B cell (primary cell): ENCODE data around the gene EGFLAM. TPM values are rescaled to one million over a fixed set of nuclear protein-coding genes. Genes with fewer than 3 reads are reported as not detected.

Experiments used
- ATAC-seq: fragments of 200-7000 bp; cut with Tn5 transposase; one replicate; pipeline ENCODE4 v1.10.0; 2021; ENCODE audit warnings: low read depth, mild to moderate bottlenecking, moderate number of reproducible peaks, moderate library complexity
- CTCF ChIA-PET: fragments of 350-600 bp; sonication (Branson Sonifier 250); formaldehyde crosslinking; loops from one replicate; lab custom pipeline; 2021; ENCODE audit warnings: antibody characterized with exemption, inconsistent platforms; lab: Charles Lee
- POLR2A ChIA-PET: fragments of 350-600 bp; sonication (Branson Sonifier 250); formaldehyde crosslinking; loops from one replicate; lab custom pipeline; 2021; ENCODE audit warnings: antibody characterized with exemption; lab: Charles Lee
- DNase-seq: peaks from one replicate; pipeline ENCODE4 v3.0.0; 2013
- H2AFZ ChIP-seq: 2 replicates; pipeline ENCODE4 v1.6.1; 2012; ENCODE audit warnings: mild to moderate bottlenecking, low read depth, low read length; ENCODE audit not compliant: insufficient read depth, poor library complexity, severe bottlenecking
- H3K27ac ChIP-seq, 2 donors: 1 replicate in 1 of 2; 2 replicates in 1 of 2; pipeline ENCODE4 v1.5.1; 2012 to 2013; ENCODE audit warnings: low read length in 2 of 2, mild to moderate bottlenecking in 2 of 2, moderate library complexity in 1 of 2
- H3K27me3 ChIP-seq, 4 experiments: fragments of 200-600 bp in 1 of 4; sonication (generic) in 1 of 4; replicated peaks in 1 of 4; 1 replicate in 2 of 4; 2 replicates in 2 of 4; pipeline versions ENCODE4 v1.6.1 to v1.7.0; 2013 to 2016; ENCODE audit warnings: low read length in 3 of 4, mild to moderate bottlenecking in 2 of 4, mixed read lengths in 1 of 4, moderate library complexity in 1 of 4; ENCODE audit not compliant: insufficient read depth in 4 of 4, control insufficient read depth in 3 of 4; ENCODE audit errors: control extremely low read depth in 1 of 4
- H3K36me3 ChIP-seq, 2 experiments: replicated peaks in 1 of 2; 1 replicate in 1 of 2; 2 replicates in 1 of 2; pipeline versions ENCODE4 v1.6.1 to v1.7.1; 2013; ENCODE audit warnings: low read length in 1 of 2; ENCODE audit not compliant: insufficient read depth in 2 of 2, control insufficient read depth in 1 of 2; ENCODE audit errors: control extremely low read depth in 1 of 2, extremely low read depth in 1 of 2
- H3K4me1 ChIP-seq, 2 donors: fragments of 200-600 bp in 1 of 2; sonication (generic) in 1 of 2; 1 replicate in 1 of 2; 2 replicates in 1 of 2; pipeline versions ENCODE4 v1.5.1 to v1.6.1; 2013 to 2017; ENCODE audit warnings: low read length in 2 of 2; ENCODE audit not compliant: control insufficient read depth in 2 of 2, insufficient read depth in 2 of 2
- H3K4me2 ChIP-seq: replicated peaks from 2 replicates; pipeline ENCODE3; 2012; ENCODE audit warnings: mild to moderate bottlenecking, low read depth, low read length; ENCODE audit not compliant: poor library complexity, severe bottlenecking
- H3K4me3 ChIP-seq, 5 experiments: fragments of 200-600 bp in 1 of 5; sonication (generic) in 1 of 5; 1 replicate in 3 of 5; 2 replicates in 2 of 5; pipeline versions ENCODE4 v1.5.1 to v1.7.0; 2011 to 2016; ENCODE audit warnings: low read length in 4 of 5, mild to moderate bottlenecking in 4 of 5, low read depth in 2 of 5, control low read depth in 1 of 5, moderate library complexity in 1 of 5; ENCODE audit not compliant: insufficient read depth in 1 of 5; ENCODE audit errors: control extremely low read depth in 1 of 5, extremely low read depth in 1 of 5
- H3K79me2 ChIP-seq: fragments of 200-600 bp; sonication (generic); one replicate; pipeline ENCODE4 v1.6.0; 2016; ENCODE audit warnings: low read length; ENCODE audit not compliant: control insufficient read depth, insufficient read depth
- H3K9ac ChIP-seq: fragments of 200-600 bp; sonication (generic); 2 replicates; pipeline ENCODE4 v1.6.1; 2017; ENCODE audit warnings: mild to moderate bottlenecking, low read length, moderate library complexity
- H3K9me3 ChIP-seq, 3 donors: one replicate each; pipeline versions ENCODE4 v1.6.1 to v1.7.1; 2013; ENCODE audit warnings: low read length in 2 of 3; ENCODE audit not compliant: control insufficient read depth in 2 of 3, insufficient read depth in 1 of 3; ENCODE audit errors: control extremely low read depth in 1 of 3
- H4K20me1 ChIP-seq: 2 replicates; pipeline ENCODE4 v1.6.0; 2012; ENCODE audit warnings: mild to moderate bottlenecking, low read length; ENCODE audit not compliant: insufficient read depth, control insufficient read depth, poor library complexity, severe bottlenecking
- H3K27ac Mint-ChIP-seq: one replicate; pipeline ENCODE4 v1.8.0; 2021; ENCODE audit warnings: mixed read lengths
- H3K27me3 Mint-ChIP-seq: one replicate; pipeline ENCODE4 v1.8.0; 2021; ENCODE audit warnings: mixed read lengths
- H3K4me1 Mint-ChIP-seq: one replicate; pipeline ENCODE4 v1.8.0; 2021; ENCODE audit warnings: mixed read lengths
- H3K4me3 Mint-ChIP-seq: one replicate; pipeline ENCODE4 v1.8.0; 2021; ENCODE audit warnings: mixed read lengths
- H3K9me3 Mint-ChIP-seq: one replicate; pipeline ENCODE4 v1.8.0; 2022; ENCODE audit warnings: mixed read lengths; ENCODE audit not compliant: insufficient read depth
- EZH2 ChIP-seq: IDR thresholded peaks from 2 replicates; pipeline ENCODE4 v1.6.1; 2012; ENCODE audit warnings: borderline replicate concordance, low read depth, mild to moderate bottlenecking, moderate library complexity, low read length; ENCODE audit not compliant: insufficient read depth, poor library complexity, severe bottlenecking
- WGBS: methylation state at CpG from one replicate; pipeline ENCODE4 v1.1.5; 2013; ENCODE audit warnings: missing lambda C conversion rate; ENCODE audit not compliant: insufficient coverage; 5-methylcytosine and 5-hydroxymethylcytosine counted together
- intact Hi-C: fragments of 100-400 bp; cut with micrococcal nuclease; formaldehyde crosslinking; loops from one replicate; pipeline ENCODE4 v1.10.0; 2022
- polyA plus RNA-seq: library from polyadenylated mRNA; depleted of rRNA; stranded (reverse); fragments of >200 nt; gene quantifications from 2 replicates; pipeline ENCODE4 v1.2.3, GENCODE V29; 2012
- total RNA-seq, 2 donors: library from RNA; stranded (reverse); fragments of 120-200 nt in 1 of 2; gene quantifications; 1 replicate in 1 of 2; 2 replicates in 1 of 2; pipeline versions ENCODE4 v1.2.3 to v1.2.4, GENCODE V29; 2013 to 2022
- TF ChIP-seq, protein P1 (sequence below): fragments of 200-600 bp; IDR thresholded peaks from one replicate; pipeline ENCODE4 v1.8.0; 2022; ENCODE audit warnings: antibody characterized with exemption, mild to moderate bottlenecking

Gene EGFLAM
- total and polyA plus RNA-seq, 2 donors (not counting 1 experiment from before 2014, with no cell fraction given), result not detected

DNA sequence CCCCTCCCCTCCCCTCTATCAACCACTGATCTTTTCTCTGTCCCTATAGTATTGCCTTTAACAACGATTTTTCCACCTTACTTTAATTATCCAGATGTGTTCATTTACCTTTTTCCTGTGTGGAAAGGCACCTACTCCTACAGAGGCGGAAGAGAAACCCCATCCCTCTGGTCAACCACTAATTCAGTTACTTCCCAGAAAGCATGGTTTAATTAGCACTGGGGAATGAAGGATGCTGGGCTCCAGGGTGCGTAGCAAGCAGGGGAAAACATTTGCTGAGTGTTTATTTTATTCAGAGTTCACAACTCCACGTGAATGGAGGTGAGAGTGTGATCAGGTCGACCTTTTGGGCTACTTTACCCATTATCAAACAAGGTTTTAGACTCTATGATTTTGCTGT lies 16.7 kb upstream of the EGFLAM start:
- CTCF ChIA-PET, result no interaction called here
- H3K27ac Mint-ChIP-seq, result no peak overlapping the region
- TF ChIP-seq EZH2, result no peak
- TF ChIP-seq, protein P1, sequence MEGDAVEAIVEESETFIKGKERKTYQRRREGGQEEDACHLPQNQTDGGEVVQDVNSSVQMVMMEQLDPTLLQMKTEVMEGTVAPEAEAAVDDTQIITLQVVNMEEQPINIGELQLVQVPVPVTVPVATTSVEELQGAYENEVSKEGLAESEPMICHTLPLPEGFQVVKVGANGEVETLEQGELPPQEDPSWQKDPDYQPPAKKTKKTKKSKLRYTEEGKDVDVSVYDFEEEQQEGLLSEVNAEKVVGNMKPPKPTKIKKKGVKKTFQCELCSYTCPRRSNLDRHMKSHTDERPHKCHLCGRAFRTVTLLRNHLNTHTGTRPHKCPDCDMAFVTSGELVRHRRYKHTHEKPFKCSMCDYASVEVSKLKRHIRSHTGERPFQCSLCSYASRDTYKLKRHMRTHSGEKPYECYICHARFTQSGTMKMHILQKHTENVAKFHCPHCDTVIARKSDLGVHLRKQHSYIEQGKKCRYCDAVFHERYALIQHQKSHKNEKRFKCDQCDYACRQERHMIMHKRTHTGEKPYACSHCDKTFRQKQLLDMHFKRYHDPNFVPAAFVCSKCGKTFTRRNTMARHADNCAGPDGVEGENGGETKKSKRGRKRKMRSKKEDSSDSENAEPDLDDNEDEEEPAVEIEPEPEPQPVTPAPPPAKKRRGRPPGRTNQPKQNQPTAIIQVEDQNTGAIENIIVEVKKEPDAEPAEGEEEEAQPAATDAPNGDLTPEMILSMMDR, result no peak
- no peaks in the 10 kb centered on the region for H3K4me1 Mint-ChIP-seq
- no peak overlapping the region for H3K4me3 Mint-ChIP-seq
- Histone ChIP-seq H4K20me1 (no peaks in the 10 kb centered on the region), H3K36me3 (no peaks in the 10 kb centered on the region), H3K9me3 (peaks cover 0 to 3% (median 0%) of the 10 kb centered on the region in 3 donors), H3K4me2 (no peak overlapping the region), H3K27me3 (no peaks in the 10 kb centered on the region), H3K79me2 (no peaks in the 10 kb centered on the region), H3K9ac (no peak overlapping the region), H3K27ac (no peak overlapping the region), H3K4me1 (no peaks in the 10 kb centered on the region), H2AFZ (no peak overlapping the region), H3K4me3 (no peak overlapping the region)
- WGBS, result 40% methylated on average over 1 of the region's 5 CpGs
- POLR2A ChIA-PET, result no interaction called here
- no peaks in the 10 kb centered on the region for H3K27me3 Mint-ChIP-seq
- H3K9me3 Mint-ChIP-seq, result peaks cover 2% of the 10 kb centered on the region
- ATAC-seq (no peak), DNase-seq (no peak)
- intact Hi-C loops, result no loop called here

DNA sequence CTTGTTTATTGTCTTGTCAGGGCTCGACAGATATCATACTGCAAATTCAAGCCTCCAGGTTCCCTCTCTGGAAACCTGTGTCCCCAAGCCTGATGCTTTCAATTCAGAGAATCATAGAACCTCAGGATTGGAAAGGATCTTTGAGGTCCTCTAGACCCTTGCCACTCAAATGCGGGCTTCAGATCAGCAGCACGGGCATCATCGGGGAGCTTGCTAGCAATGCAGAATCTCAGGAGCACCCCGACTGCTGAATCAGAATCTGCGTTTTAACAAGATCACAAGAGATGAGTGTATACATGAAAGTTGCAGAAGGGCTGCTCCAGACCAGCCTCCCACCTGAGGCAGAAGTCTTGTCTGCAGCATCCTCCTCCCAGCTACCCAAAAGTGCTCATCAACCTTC lies 13.1 kb upstream of the EGFLAM start:
- H3K36me3 ChIP-seq, result no peaks in the 10 kb centered on the region
- peaks cover 0 to 3% (median 0%) of the 10 kb centered on the region in 3 donors for H3K9me3 ChIP-seq
- no peaks in the 10 kb centered on the region for H4K20me1 ChIP-seq
- no peaks in the 10 kb centered on the region for H3K79me2 ChIP-seq
- no peak overlapping the region for H3K27ac Mint-ChIP-seq
- no peak overlapping the region for H3K4me3 ChIP-seq
- H3K9ac ChIP-seq, result no peak overlapping the region
- no peak overlapping the region for H3K4me2 ChIP-seq
- no peak for ATAC-seq
- no peaks in the 10 kb centered on the region for H3K27me3 Mint-ChIP-seq
- H2AFZ ChIP-seq, result no peak overlapping the region
- no peaks in the 10 kb centered on the region for H3K4me1 ChIP-seq
- H3K27ac ChIP-seq, result no peak overlapping the region
- 94% methylated on average over 6 of the region's 6 CpGs for WGBS
- ChIA-PET CTCF (no interaction called here), POLR2A (no interaction called here)
- no peaks in the 10 kb centered on the region for H3K9me3 Mint-ChIP-seq
- H3K27me3 ChIP-seq, result no peaks in the 10 kb centered on the region
- H3K4me1 Mint-ChIP-seq, result no peaks in the 10 kb centered on the region
- DNase-seq, result no peak
- TF ChIP-seq, protein P1, result no peak
- TF ChIP-seq EZH2, result no peak
- intact Hi-C loops, result no loop called here
- no peak overlapping the region for H3K4me3 Mint-ChIP-seq
